K562 (cell line): ENCODE results near the gene RHOC. TPM values are rescaled to one million over a fixed set of nuclear protein-coding genes. Genes with fewer than 3 reads are reported as not detected.
A peak's percentile ranks its signal among the peaks of the same experiment; 100 is the strongest.

ENCODE experiments used
- BRCA1 ChIP-seq, 2 experiments: fragments of 450-650 bp in 1 of 2; sonication (generic) in 1 of 2; formaldehyde crosslinking in 1 of 2; IDR thresholded peaks; 2 replicates each; pipeline versions ENCODE4 v1.5.0 to v1.6.1; 2017 to 2020; ENCODE audit warnings: mild to moderate bottlenecking in 1 of 2, missing genetic modification reagents in 1 of 2
- DACH1 ChIP-seq: fragments of 450-650 bp; IDR thresholded peaks from 2 replicates; pipeline ENCODE4 v1.6.1; 2018; ENCODE audit not compliant: partially characterized antibody
- HEY1 ChIP-seq: fragments of 250-450 bp; sonication (Bioruptor Pico); IDR thresholded peaks from 2 replicates; pipeline ENCODE4 v1.5.0; 2020; ENCODE audit warnings: mild to moderate bottlenecking, moderate library complexity, borderline replicate concordance
- HMG20A ChIP-seq: fragments of 450-650 bp; formaldehyde crosslinking; conservative IDR thresholded peaks from 2 replicates; pipeline ENCODE4 v1.4.0; 2020; ENCODE audit warnings: mild to moderate bottlenecking, mixed read lengths
- NFE2L1 ChIP-seq: fragments of 450-650 bp; IDR thresholded peaks from 2 replicates; pipeline ENCODE4 v1.6.1; 2016; ENCODE audit warnings: missing genetic modification characterization, low read depth, mild to moderate bottlenecking, missing compliant biosample characterization, moderate library complexity, borderline replicate concordance
- NFYB ChIP-seq: IDR thresholded peaks from 2 replicates; pipeline ENCODE4 v1.6.1; 2011; ENCODE audit warnings: mild to moderate bottlenecking, moderate library complexity; ENCODE audit not compliant: insufficient read length; ENCODE audit errors: extremely low read depth
- PTBP1 ChIP-seq: fragments of 200-400 bp; formaldehyde crosslinking; IDR thresholded peaks from 2 replicates; pipeline ENCODE4 v1.6.1; 2017; ENCODE audit warnings: low read depth, low read length
- RCOR1 ChIP-seq, 2 experiments: IDR thresholded peaks; 2 replicates each; pipeline ENCODE4 v1.6.1; 2012; ENCODE audit warnings: low read depth in 2 of 2, low read length in 2 of 2, borderline replicate concordance in 1 of 2, improper control_type of control experiment in 1 of 2
- SRSF7 ChIP-seq: fragments of 200-400 bp; formaldehyde crosslinking; optimal IDR thresholded peaks from 2 replicates; pipeline ENCODE3; 2017; ENCODE audit warnings: mild to moderate bottlenecking, low read depth, low read length
- ZBTB8A ChIP-seq: fragments of 450-650 bp; IDR thresholded peaks from 2 replicates; pipeline ENCODE4 v1.6.1; 2018; ENCODE audit warnings: mild to moderate bottlenecking, moderate library complexity; ENCODE audit not compliant: partially characterized antibody
- ZNF133 ChIP-seq: fragments of 250-450 bp; sonication (Bioruptor Pico); IDR thresholded peaks from 2 replicates; pipeline ENCODE4 v1.4.0; 2020; ENCODE audit warnings: mild to moderate bottlenecking
- polyA plus RNA-seq, 8 experiments: library from polyadenylated mRNA; depleted of rRNA in 4 of 8; stranded (reverse) in 5 of 8; unstranded in 3 of 8; fragments of >200 nt; fragmentation: Nextera tagmentation in 2 of 8; fragmentation: Illumina TruSeq in 1 of 8; extraction: Ambion mirVana in 2 of 8; extraction: Trizol in 1 of 8; gene quantifications; 2 replicates each; pipeline versions ENCODE4 v1.2.1 to v1.2.3, GENCODE V29; 2011 to 2014; ENCODE audit warnings: inconsistent platforms in 1 of 8, missing spikeins in 1 of 8
- total RNA-seq, 7 experiments: library from RNA; depleted of rRNA in 6 of 7; stranded (reverse); fragments of >200 nt in 6 of 7; fragmentation: Illumina TruSeq in 2 of 7; extraction: Trizol in 2 of 7; gene quantifications; 2 replicates each; pipeline versions ENCODE4 v1.2.1 to v1.2.3, GENCODE V29; 2011 to 2021; ENCODE audit warnings: low replicate concordance in 1 of 7
- TF ChIP-seq, protein P1 (sequence below): fragments of 450-650 bp; IDR thresholded peaks from 2 replicates; pipeline ENCODE4 v1.6.1; 2016; ENCODE audit warnings: mild to moderate bottlenecking, moderate library complexity
- TF ChIP-seq, protein P2 (sequence below): sonication (generic); formaldehyde crosslinking; IDR thresholded peaks from 2 replicates; pipeline ENCODE4 v1.8.0; 2022; ENCODE audit warnings: missing genetic modification reagents, mild to moderate bottlenecking, moderate library complexity, borderline replicate concordance

Gene RHOC
- total and polyA plus RNA-seq, 9 of the 15 experiments (the other 6 are each of a cell fraction or from before 2014, with no cell fraction given) = 35.2 to 364 (median 204) TPM

DNA sequence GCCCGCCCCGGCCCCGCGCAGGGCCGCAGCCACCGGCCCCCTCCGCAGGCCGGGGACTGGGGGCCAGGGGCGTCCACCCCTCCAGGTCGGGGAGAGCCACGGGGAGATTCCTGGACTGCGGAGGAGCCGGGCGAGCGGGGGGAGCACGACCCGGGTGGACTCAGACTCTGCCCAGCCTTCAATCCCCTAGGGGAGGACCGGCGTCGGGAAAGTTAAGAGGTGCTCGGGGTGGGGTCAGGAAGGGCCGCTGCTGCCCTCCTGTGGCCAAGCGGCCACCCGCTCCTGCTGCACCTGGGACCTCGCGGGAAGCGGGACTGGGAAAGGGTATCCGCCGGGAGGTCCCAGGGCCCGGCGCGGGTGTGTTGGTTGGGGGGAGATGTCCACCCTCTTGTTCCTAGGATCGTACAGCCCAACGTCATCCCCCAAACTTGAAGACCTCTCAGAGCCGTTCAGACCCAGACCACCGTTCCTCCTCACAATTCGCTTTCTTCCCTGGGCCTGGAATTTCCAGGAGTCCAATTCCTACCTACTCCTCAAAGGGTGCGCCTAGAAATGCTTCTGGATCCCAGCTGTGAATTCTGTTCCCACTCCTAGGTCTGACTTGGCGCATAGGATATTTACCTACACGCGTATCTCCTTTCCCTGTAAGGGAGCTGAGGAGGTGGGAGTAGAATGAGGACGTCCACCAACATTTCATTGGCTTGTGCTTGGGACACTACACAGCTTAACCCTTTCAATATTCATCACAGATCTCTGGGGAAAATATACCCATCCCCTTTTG lies 484 bp upstream of the RHOC start (continued):
- TF ChIP-seq, protein P1, sequence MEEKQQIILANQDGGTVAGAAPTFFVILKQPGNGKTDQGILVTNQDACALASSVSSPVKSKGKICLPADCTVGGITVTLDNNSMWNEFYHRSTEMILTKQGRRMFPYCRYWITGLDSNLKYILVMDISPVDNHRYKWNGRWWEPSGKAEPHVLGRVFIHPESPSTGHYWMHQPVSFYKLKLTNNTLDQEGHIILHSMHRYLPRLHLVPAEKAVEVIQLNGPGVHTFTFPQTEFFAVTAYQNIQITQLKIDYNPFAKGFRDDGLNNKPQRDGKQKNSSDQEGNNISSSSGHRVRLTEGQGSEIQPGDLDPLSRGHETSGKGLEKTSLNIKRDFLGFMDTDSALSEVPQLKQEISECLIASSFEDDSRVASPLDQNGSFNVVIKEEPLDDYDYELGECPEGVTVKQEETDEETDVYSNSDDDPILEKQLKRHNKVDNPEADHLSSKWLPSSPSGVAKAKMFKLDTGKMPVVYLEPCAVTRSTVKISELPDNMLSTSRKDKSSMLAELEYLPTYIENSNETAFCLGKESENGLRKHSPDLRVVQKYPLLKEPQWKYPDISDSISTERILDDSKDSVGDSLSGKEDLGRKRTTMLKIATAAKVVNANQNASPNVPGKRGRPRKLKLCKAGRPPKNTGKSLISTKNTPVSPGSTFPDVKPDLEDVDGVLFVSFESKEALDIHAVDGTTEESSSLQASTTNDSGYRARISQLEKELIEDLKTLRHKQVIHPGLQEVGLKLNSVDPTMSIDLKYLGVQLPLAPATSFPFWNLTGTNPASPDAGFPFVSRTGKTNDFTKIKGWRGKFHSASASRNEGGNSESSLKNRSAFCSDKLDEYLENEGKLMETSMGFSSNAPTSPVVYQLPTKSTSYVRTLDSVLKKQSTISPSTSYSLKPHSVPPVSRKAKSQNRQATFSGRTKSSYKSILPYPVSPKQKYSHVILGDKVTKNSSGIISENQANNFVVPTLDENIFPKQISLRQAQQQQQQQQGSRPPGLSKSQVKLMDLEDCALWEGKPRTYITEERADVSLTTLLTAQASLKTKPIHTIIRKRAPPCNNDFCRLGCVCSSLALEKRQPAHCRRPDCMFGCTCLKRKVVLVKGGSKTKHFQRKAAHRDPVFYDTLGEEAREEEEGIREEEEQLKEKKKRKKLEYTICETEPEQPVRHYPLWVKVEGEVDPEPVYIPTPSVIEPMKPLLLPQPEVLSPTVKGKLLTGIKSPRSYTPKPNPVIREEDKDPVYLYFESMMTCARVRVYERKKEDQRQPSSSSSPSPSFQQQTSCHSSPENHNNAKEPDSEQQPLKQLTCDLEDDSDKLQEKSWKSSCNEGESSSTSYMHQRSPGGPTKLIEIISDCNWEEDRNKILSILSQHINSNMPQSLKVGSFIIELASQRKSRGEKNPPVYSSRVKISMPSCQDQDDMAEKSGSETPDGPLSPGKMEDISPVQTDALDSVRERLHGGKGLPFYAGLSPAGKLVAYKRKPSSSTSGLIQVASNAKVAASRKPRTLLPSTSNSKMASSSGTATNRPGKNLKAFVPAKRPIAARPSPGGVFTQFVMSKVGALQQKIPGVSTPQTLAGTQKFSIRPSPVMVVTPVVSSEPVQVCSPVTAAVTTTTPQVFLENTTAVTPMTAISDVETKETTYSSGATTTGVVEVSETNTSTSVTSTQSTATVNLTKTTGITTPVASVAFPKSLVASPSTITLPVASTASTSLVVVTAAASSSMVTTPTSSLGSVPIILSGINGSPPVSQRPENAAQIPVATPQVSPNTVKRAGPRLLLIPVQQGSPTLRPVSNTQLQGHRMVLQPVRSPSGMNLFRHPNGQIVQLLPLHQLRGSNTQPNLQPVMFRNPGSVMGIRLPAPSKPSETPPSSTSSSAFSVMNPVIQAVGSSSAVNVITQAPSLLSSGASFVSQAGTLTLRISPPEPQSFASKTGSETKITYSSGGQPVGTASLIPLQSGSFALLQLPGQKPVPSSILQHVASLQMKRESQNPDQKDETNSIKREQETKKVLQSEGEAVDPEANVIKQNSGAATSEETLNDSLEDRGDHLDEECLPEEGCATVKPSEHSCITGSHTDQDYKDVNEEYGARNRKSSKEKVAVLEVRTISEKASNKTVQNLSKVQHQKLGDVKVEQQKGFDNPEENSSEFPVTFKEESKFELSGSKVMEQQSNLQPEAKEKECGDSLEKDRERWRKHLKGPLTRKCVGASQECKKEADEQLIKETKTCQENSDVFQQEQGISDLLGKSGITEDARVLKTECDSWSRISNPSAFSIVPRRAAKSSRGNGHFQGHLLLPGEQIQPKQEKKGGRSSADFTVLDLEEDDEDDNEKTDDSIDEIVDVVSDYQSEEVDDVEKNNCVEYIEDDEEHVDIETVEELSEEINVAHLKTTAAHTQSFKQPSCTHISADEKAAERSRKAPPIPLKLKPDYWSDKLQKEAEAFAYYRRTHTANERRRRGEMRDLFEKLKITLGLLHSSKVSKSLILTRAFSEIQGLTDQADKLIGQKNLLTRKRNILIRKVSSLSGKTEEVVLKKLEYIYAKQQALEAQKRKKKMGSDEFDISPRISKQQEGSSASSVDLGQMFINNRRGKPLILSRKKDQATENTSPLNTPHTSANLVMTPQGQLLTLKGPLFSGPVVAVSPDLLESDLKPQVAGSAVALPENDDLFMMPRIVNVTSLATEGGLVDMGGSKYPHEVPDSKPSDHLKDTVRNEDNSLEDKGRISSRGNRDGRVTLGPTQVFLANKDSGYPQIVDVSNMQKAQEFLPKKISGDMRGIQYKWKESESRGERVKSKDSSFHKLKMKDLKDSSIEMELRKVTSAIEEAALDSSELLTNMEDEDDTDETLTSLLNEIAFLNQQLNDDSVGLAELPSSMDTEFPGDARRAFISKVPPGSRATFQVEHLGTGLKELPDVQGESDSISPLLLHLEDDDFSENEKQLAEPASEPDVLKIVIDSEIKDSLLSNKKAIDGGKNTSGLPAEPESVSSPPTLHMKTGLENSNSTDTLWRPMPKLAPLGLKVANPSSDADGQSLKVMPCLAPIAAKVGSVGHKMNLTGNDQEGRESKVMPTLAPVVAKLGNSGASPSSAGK = no peak
- TF ChIP-seq HMG20A (no peak), DACH1 (no peak), HEY1 (no peak), NFYB (no peak), PTBP1 (no peak), ZNF133 (CRISPR knock-in tag) (no peak), SRSF7 (no peak), RCOR1 (IDR thresholded peaks at IDR 0.05; ENCODE audit: borderline replicate concordance in 1 of 2, low read depth in 2 of 2, low read length in 2 of 2) (no peak; a peak in 2 of 4 replicates), BRCA1 (IDR thresholded peaks at IDR 0.05) (no peak), BRCA1 (CRISPR knock-in tag; IDR thresholded peaks at IDR 0.05) (no peak; the same call in 1 of the 2 replicates), ZBTB8A (no peak), NFE2L1 (tag) (no peak)
- TF ChIP-seq, protein P2, sequence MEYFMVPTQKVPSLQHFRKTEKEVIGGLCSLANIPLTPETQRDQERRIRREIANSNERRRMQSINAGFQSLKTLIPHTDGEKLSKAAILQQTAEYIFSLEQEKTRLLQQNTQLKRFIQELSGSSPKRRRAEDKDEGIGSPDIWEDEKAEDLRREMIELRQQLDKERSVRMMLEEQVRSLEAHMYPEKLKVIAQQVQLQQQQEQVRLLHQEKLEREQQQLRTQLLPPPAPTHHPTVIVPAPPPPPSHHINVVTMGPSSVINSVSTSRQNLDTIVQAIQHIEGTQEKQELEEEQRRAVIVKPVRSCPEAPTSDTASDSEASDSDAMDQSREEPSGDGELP (CRISPR knock-in tag) = peak; percentile 62; the same call in 1 of the 2 replicates
